ENCODE results near the gene ARMCX4. TPM values are rescaled to one million over a fixed set of nuclear protein-coding genes. Genes with fewer than 3 reads are reported as not detected.

Gene ARMCX4
- 3.2 and 5.0 TPM in 2 replicates for total RNA-seq (2022)
- percentile 39 among the genes with signal in this experiment for Bru-seq, nascent RNA
- BruChase-seq, experiment 1, labeled RNA remaining after a 2-hour chase, result percentile 53 among the genes with signal in this experiment
- BruChase-seq, experiment 2, labeled RNA remaining after a 6-hour chase, result percentile 55 among the genes with signal in this experiment
- long read RNA-seq, partial matches to known transcripts, result 0 of 2 reads
- long read RNA-seq, other reads (novel, unspliced or antisense), result 2 of 2 reads

DNA sequence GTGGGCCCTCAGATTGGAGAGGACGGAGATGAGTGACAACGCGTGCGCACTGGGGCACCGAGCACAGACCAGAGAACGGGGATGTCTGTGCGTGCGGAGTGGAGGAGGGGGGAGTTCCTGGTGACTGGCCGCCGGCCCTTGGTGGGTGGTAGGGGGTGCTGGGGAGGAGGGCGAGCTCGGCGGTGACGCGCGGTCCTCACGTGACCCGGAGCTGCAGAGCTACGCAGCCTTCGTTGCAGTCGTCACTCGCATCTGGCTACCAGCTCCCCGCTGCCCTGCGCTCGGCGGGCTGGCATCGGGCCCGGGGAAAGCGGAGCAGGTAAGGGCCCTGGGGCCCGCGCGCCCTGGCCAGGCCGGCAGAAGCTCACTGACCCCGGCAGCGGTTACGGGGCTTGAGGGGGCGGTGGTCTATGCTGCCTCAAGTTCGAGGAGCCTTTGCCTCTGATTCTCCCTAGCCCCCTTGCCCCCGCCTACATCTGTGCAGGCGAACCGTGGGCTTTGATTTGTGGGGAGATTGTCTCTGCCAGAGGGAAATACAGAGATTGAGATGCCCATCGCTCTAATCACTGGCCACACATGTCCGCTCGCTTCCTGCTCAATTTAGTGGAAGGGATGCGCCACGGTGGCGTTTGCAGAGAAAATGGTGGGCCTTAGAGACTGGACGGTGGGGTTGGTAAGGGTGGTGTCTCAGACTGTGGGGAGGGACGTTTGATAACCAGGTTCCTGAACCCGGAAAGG lies at the start of gene ARMCX4:
Gene ARMCX4, plus strand, starts transcription at position 245 of the 738 bp plus-strand sequence. CDS start 3,134 bp downstream, outside the sequence.
- H3K27ac Mint-ChIP-seq (ENCODE audit: unreplicated experiment), result no peak within 1 kb of the TSS
- Histone ChIP-seq H3K4me1 (no peaks in the 10 kb centered on the region), H3K27me3 (replicated peaks; ENCODE audit: control insufficient read depth, insufficient read depth, low read length) (no peaks in the 10 kb centered on the region), H3K4me3 (ENCODE audit: low read depth, low read length) (no peak within 1 kb of the TSS), H3K9me3 (no peaks in the 10 kb centered on the region), H3K36me3 (ENCODE audit: control insufficient read depth, insufficient read depth, low read length) (no peaks in the 10 kb centered on the region)
- ChIA-PET POLR2A (no interaction called here), CTCF (no interaction called here)
- TF ChIP-seq CTCF (IDR thresholded peaks at IDR 0.05; ENCODE audit: insufficient read depth in 1 of 2, low read depth in 1 of 2, low read length in 1 of 2, severe bottlenecking in 1 of 2, unreplicated experiment in 1 of 2), result no peak
- intact Hi-C loops (cut with micrococcal nuclease; ENCODE audit: unreplicated experiment), result no loop called here
- no peak within 1 kb of the TSS for H3K4me3 Mint-ChIP-seq (ENCODE audit: unreplicated experiment)
- H3K9me3 Mint-ChIP-seq (ENCODE audit: unreplicated experiment), result no peaks in the 10 kb centered on the region
- no peaks in the 10 kb centered on the region for H3K4me1 Mint-ChIP-seq (ENCODE audit: low read depth, unreplicated experiment)
- no peaks in the 10 kb centered on the region for H3K27me3 Mint-ChIP-seq (ENCODE audit: insufficient read depth, unreplicated experiment)
- no peaks in the 10 kb centered on the region for H3K36me3 Mint-ChIP-seq (ENCODE audit: insufficient read depth, unreplicated experiment)
- no peak for DNase-seq
- no TSS peak for BruUV-seq (replicated peaks)

DNA sequence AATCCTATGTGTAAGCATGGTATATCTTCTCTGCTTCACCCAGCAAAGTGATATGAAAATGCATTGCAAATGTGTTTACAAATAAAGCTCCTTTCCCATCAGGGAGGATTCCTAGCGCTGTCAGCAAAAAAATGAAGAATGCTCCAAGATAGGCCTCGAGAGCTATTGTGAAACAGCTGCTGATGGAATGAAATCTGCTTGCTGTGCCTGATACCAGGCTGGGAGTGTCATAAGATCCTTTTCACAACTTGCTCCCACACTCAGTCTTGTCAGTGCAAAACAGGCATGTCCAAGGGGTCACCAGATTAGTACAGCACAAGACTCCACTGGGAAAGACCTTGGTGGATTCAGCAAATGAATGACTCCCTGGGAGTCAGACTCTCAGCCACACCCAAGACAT lies 43.2 kb upstream of the ARMCX4 start:
- Histone ChIP-seq H3K9me3 (no peaks in the 10 kb centered on the region), H3K27me3 (replicated peaks; ENCODE audit: control insufficient read depth, insufficient read depth, low read length) (no peaks in the 10 kb centered on the region), H3K4me3 (ENCODE audit: low read depth, low read length) (no peak overlapping the region), H3K36me3 (ENCODE audit: control insufficient read depth, insufficient read depth, low read length) (no peaks in the 10 kb centered on the region), H3K4me1 (no peaks in the 10 kb centered on the region)
- Mint-ChIP-seq H3K36me3 (ENCODE audit: insufficient read depth, unreplicated experiment) (no peaks in the 10 kb centered on the region), H3K27me3 (ENCODE audit: insufficient read depth, unreplicated experiment) (no peaks in the 10 kb centered on the region), H3K9me3 (ENCODE audit: unreplicated experiment) (no peaks in the 10 kb centered on the region), H3K4me3 (ENCODE audit: unreplicated experiment) (no peak overlapping the region), H3K27ac (ENCODE audit: unreplicated experiment) (no peak overlapping the region), H3K4me1 (ENCODE audit: low read depth, unreplicated experiment) (no peaks in the 10 kb centered on the region)
- CTCF ChIA-PET, result no interaction called here
- no peak for DNase-seq
- no TSS peak for BruUV-seq (replicated peaks)
- TF ChIP-seq CTCF (IDR thresholded peaks at IDR 0.05; ENCODE audit: insufficient read depth in 1 of 2, low read depth in 1 of 2, low read length in 1 of 2, severe bottlenecking in 1 of 2, unreplicated experiment in 1 of 2), result no peak
- POLR2A ChIA-PET, result no interaction called here
- intact Hi-C loops (cut with micrococcal nuclease; ENCODE audit: unreplicated experiment), result no loop called here

DNA sequence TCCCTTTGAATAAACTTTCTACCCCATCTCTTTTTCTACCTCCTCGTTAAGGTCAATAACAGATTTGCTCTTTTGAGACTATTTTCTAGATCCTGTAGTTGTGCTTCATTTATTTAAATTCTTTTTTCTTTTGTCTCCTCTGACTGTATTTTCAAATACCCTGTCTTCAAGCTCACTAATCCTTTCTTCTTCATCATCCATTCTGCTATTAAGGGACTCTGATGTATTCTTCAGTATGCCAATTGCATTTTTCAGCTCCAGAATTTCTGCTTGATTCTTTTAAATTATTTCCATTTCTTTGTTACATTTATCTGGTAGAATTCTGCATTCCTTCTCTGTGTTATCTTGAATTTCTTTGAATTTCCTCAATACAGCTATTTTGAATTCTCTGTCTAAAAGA lies 36.0 kb upstream of the ARMCX4 start:
- POLR2A ChIA-PET, result no interaction called here
- Histone ChIP-seq H3K4me1 (no peaks in the 10 kb centered on the region), H3K27me3 (replicated peaks; ENCODE audit: control insufficient read depth, insufficient read depth, low read length) (no peaks in the 10 kb centered on the region), H3K36me3 (ENCODE audit: control insufficient read depth, insufficient read depth, low read length) (no peaks in the 10 kb centered on the region), H3K4me3 (ENCODE audit: low read depth, low read length) (no peak overlapping the region), H3K9me3 (no peaks in the 10 kb centered on the region)
- no peaks in the 10 kb centered on the region for H3K4me1 Mint-ChIP-seq (ENCODE audit: low read depth, unreplicated experiment)
- H3K36me3 Mint-ChIP-seq (ENCODE audit: insufficient read depth, unreplicated experiment), result no peaks in the 10 kb centered on the region
- H3K27ac Mint-ChIP-seq (ENCODE audit: unreplicated experiment), result no peak overlapping the region
- H3K27me3 Mint-ChIP-seq (ENCODE audit: insufficient read depth, unreplicated experiment), result no peaks in the 10 kb centered on the region
- no peaks in the 10 kb centered on the region for H3K9me3 Mint-ChIP-seq (ENCODE audit: unreplicated experiment)
- CTCF ChIA-PET, result no interaction called here
- BruUV-seq (replicated peaks), result no TSS peak
- no peak for TF ChIP-seq CTCF (IDR thresholded peaks at IDR 0.05; ENCODE audit: insufficient read depth in 1 of 2, low read depth in 1 of 2, low read length in 1 of 2, severe bottlenecking in 1 of 2, unreplicated experiment in 1 of 2)
- H3K4me3 Mint-ChIP-seq (ENCODE audit: unreplicated experiment), result no peak overlapping the region
- DNase-seq, result no peak
- intact Hi-C loops (cut with micrococcal nuclease; ENCODE audit: unreplicated experiment), result no loop called here

Measured in Caco-2 (cell line).